ENCODE data around the gene PITX1.

PITX1 gene

DNA sequence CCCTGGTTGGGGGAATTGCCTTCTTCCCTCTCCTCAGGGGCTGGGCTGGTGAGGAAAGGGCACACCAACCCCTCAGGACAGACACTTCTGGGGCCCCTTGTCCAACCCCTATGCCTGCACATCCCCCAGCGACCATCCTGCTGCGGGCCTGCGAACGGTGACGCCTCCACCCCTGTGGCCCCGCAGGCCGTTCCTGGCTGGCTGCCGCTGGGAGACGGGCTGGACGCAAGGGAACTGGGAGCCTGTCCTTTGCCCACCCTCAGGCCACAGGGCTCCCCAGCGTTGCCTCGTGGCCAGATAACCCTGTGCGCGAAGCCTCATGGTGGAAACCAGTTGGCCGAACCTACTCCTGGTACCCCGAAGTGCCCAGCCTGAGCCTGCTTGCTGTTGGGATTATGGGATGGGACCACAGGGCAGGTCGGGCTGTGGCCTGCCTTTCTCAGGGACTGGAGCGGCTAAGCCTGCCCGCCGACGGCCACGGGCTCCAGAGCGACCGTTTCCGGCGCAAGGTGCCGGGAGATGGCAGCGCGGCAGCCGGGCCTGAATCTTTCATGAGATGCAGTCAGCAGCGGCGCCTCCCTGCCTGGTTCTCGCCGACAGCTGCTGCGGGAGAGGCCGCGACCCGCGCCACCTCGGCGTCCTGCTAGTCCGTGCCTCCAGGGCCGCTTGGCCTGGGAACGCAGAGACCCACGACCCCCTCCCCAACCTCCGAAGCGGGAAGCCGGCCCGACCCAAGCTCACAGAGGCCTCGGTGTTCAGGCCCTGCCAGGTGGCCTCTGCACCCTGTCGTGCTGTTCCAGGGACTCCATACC lies 6.5 kb upstream of the PITX1 start:
- DNase-seq: no peak

DNA sequence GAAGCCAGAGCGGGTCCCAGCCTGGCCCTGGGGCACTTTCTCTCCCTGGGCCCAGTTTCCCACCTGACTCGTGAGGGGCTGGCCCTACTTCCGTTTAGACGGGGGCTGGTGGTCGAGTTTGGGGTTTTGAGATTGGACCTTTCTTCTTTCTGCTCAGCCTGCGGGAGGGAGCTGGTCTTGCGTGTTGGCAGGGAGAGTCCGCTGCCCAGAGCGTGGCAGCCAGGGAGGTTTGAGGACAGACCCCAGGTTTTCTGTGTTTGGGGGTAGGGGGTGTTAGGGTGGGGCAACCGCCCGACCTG lies 6.0 kb upstream of the PITX1 start:
- no peak for DNase-seq

DNA sequence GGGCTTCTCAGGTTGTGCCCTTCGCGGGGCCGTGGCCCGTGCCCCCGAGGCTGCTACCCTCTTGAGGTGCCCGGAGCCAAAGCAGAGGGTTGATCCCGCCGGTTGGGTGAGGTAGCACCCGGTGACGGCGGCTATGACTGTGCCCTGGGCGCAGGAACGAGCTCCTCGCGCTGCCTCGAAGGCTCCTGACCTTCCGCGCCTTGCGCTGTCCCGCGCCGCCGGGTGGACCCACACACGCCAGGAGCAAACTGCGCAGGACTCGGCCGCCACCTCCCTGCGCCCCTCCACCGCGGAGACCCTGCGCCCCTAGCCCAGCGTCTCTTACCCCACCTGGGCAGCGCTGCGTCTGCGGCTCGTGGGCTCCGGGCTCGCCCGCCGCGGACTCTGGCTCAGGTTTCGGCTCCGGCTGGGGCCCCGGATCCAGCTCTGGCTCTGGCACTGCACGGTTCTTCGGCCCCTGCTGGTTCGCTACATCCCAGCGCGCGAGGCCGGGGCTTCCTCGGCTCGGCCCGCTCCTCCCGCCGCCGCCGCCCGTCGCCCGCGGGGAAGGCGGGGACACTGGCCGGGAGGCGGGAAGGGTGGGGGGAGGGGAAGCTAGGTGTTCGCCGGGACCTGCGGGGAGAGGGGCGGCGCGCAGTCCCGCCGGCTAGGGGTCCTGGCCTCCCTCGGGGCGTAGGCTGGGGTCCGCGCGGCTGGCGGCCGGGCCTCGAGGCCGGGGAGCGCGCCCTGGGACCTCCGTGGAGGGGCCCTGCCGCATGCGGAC lies 5.4 kb upstream of the PITX1 start:
- no peak for DNase-seq

DNA sequence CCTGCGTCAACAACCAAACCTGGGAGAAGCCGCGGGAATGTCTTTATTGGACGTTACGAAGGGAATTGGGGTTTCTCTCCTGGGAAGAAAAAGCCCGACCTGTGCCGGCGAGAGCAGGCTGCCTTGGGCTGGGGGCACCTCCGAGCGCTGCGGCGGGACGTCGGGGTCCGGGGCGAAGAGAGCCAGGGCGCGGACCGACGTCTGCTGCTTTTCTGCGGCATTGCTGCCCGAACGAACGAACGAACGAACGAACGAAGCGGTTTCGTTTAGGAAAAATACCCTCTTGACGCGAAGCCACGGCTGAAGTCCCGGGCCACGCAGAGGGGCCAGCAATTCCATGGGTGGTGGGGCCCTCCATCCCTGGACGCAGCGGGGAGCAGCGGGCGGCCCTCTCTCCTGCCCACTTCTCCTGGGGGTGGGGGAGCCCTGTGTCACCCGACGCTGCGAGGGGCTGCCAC lies 4.8 kb upstream of the PITX1 start:
- DNase-seq: no peak

DNA sequence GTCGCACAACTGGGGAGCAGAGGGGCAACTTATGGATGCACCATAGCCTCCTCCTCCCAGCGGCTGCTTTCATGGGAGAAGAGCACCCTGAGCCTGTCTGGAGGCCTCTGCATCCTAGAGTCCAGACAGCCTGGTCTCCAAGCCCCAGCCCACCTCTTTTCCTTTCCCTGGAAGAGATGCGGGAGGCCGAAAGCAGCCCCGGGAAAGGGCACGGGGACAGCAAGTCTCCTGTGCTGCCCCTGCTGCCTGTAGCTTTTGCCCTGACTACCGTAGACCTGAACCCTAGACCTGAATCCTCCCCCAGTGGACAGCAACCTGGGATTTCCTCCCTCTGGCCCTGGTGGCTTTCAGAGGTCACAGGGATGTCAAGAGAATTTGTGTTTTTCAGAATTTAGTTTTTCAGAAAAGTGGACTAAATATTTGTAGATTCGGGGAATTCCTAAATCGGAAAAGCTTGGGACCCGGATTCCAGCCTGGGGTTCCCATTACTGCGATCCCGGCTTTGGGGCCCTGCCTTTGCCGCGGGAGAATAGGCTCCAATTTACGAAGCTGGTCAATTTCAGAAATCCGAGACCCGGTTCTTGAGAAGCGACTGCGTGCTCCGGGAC lies 4.3 kb upstream of the PITX1 start:
- DNase-seq: no peak

- DNase-seq: no peak
Observed at GRCh38 chr5:135037519-135038204, 3.6 kb upstream of the PITX1 start.

- no peak for DNase-seq
Observed at GRCh38 chr5:135036405-135036804, 2.4 kb upstream of the PITX1 start.

GRCh38 chr5:135035678-135036030 lies 1.6 kb upstream of the PITX1 start:
- DNase-seq: no peak

- no peak for DNase-seq
Observed at GRCh38 chr5:135034963-135035677, 1.1 kb upstream of the PITX1 start.

- DNase-seq: peak; percentile 44
Observed at GRCh38 chr5:135034236-135034962, 371 bp upstream of the PITX1 start.

DNA sequence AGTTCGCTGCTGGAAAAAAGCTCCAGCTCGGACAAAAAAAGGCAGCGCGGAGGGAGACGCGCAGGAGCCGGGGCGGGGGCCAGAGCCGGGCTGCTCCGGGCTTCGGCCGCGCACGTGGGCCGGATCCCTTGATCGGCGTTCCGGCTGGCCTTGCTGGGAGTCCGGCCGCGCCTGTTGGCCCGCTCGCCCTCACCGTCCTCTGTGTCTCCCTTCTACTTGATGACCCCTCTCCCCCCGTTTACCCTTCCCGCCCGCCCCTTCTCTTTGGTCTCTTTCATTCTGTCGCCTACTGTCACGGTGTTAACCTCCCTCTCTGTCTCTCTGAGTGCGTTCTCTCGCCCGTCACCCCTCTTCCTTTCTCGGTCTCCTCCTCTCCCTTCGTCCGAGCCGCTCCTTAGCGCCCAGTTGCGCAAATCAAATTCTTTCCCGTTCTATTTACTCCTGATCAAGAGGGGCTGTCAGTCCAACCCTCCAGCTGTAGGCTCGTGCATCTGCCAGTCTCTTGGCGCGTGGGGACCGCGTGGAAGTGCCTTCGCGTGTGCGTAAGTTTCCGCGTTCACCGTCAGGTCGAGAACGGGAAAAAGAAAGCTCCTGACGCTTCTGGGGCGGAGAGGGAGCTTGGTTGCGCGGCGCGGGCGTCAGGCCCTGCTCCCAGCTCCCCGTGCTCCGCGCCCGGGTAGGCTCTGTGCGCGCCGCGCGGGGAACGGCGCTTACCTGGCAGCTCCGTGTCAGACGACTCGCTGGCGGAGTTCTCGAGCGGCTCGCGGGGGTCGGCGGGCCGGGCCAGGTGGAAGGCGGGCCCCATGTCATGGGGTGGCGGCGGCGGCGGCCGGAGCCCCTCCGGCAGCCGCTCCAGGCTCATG lies 798 bp downstream of the PITX1 start:
- no peak for DNase-seq

GRCh38 chr5:135032695-135032998 lies 1.4 kb downstream of the PITX1 start:
- DNase-seq: no peak

- no peak for DNase-seq
Observed at GRCh38 chr5:135031813-135032694, 2.0 kb downstream of the PITX1 start.

DNA sequence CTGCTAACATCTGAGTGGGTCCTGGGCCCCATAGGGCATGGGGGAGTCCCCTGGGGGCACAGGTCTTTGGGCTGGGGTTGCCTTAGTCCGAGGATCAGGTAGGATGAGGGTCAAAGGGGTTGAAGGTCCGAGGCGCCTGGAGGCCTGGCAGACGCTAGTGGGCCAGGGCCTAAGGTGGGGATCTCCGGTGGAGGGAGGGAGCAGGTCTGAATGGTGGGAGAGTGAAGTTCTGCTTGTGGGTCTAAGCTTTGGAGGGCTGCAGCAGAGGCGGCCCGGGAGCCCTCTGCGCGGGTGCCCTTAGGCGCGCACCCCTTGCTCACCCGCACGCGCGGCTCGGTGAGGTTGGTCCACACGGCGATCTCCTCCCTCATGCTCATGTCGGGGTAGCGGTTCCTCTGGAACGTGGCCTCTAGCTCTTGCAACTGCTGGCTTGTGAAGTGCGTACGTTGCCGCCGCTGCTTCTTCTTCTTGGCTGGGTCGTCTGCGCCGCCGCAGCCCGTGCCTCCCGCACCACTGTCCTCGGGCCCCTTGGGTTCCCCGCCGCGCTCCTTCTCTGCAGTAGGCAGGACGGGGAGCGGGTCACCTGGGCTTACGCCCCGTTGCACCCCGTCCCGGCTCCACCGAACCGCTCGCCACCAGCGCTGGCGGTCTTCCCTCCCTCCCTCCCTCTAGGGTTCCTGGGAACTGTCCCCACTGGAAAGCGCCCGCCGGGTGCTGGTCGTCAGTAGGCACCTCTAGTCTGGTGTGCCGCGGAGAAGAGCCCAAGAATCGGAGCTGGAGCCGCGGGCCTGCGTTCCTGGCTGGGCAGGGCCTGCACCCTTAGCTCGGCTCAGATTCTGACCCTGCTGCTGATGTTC lies 2.8 kb downstream of the PITX1 start:
- no peak for DNase-seq

GRCh38 chr5:135030123-135030955 lies 3.7 kb downstream of the PITX1 start:
- DNase-seq: no peak

GRCh38 chr5:135029477-135030122 lies 4.4 kb downstream of the PITX1 start:
- DNase-seq: no peak

- no peak for DNase-seq
Observed at GRCh38 chr5:135028791-135029476, 5.1 kb downstream of the PITX1 start.
